HUDEP-2 (cell line): Measurements from ENCODE around the gene AKNAD1.

Experiments used
- DNase-seq, 76 experiments: peaks; one replicate each; lab custom pipeline; 2025; ENCODE audit not compliant: unreplicated experiment in 76 of 76; lab: John Stamatoyannopoulos, UW

Gene AKNAD1

GRCh38 chr1:108865316-108865910 lies 8.5 kb upstream of the AKNAD1 start:
- DNase-seq: no peak

DNA sequence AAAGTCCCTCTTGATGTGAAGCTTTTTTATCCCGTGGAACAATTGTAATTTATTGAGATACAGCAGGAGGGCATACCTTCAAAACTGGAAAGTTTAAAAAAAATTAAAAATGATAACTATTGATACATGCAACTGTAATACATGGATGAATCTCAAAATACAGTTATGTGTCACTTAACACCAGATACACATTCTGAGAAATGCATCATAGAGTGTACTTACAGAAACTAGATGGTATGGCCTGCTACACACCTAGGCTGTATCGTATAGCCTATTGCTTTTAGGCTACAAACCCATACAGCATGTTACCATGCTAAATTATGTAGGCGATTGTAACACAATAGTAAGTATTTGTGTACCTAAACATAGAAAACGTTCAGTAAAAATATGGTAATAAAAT lies 7.1 kb upstream of the AKNAD1 start:
- DNase-seq: no peak

DNA sequence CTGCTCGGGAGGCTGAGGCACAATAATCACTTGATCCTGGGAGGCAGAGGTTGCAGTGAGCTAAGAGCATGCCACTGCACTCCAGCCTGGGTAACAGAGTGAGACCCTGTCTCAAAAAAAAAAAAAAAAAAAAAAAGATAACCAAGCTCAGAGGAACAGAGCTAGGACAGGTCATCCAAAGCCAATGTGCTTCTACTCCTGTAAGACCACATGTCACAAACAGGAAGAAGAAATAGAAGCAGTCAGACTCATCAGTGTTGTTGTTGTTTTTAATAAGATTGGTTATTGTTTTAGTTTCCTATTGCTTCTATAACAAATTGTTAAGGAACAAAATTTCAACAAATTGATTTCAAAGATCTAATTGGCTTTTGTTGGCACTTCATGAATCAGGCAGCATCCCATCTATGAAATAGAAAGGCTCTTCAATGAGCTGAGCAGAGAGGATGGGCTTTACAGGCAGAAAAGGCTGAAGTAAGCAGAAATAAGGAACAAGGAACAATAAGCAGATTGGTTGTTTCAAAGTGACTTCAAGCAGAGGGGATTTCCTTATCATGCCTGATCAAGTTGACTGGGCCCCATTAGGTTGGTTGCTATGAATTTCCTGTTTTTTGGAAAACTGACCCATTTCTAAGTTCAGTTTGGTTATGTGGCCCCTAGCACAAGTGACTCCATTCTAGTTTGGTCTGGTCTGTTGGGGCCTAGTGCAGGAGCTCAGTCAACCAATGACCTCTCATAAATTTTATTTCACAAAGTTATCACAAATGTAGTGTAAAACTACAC lies 6.0 kb upstream of the AKNAD1 start:
- no peak for DNase-seq

- no peak for DNase-seq
Measured at GRCh38 chr1:108862017-108862610, 5.2 kb upstream of the AKNAD1 start.

GRCh38 chr1:108861566-108861965 lies 4.7 kb upstream of the AKNAD1 start:
- no peak for DNase-seq

DNA sequence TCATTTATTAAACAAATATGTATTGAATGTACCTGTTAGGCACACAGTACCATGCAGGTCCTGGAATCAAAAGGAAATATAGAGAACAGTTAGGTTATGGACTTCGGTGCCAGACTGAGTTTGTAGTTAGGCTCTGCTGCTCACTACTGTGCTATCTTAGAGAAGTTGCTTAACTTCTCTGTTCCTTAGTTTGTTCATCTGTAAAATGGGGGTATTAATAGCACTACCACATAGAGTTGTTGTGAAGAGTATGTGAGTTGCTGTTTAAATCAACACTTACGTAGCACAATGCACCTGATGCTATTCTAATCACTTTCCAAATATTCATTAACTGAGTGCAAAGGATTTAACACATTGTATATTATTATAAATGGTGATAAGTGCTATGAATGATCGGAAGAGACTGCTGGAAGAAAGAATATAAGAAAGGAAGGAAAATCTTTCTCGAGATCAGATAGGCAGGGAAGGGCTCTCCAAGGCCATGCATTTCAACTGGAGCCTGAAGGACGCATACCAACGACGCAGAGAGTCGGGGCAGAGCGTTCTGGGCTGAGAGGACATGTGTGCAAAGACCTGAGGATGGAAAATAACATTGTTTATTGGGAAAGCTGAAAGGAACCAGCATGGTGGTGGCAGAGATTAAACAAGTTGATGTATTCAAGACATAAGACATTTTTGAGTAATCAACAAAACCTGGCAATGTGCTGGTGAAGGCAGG lies 3.5 kb upstream of the AKNAD1 start:
- DNase-seq: no peak

GRCh38 chr1:108858230-108858950 lies 1.5 kb upstream of the AKNAD1 start:
- no peak for DNase-seq

- DNase-seq: no peak
Measured at GRCh38 chr1:108854221-108855019, 2.5 kb downstream of the AKNAD1 start.

DNA sequence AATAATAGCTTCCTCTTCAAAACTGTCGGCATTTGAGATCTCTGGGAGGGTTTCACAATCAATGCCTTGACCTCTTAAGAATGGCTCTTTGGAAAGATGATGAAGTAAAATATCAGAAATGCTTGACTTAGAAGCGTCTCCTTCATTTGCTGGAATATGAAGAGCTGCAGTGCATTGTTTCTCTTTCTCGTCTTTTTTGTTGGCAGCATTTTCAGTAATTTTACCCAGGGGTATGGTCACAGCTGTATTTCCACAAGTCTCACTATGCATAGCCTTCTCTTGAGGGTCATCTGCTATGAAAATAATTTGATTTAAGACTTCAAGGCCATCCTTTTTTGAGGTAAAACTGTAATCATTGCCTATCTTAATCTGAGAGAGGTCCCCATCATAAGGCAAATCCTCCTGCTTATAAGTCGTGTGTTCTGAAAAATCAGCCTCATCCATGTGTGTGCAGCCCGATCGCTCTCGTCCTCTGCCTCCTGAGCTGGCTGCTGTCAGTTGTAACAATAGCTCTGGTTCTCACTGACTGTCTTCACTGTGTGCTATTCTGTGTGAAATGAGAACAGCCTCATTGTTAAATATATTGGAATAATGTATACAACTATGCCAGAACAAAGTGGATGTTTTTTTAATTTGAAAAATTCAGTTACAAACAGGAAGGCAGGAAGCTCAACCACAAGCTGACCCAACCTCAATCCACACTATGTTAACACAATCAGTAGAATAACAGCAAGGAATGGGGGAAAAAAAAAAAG lies 4.5 kb downstream of the AKNAD1 start:
- no peak for DNase-seq

DNA sequence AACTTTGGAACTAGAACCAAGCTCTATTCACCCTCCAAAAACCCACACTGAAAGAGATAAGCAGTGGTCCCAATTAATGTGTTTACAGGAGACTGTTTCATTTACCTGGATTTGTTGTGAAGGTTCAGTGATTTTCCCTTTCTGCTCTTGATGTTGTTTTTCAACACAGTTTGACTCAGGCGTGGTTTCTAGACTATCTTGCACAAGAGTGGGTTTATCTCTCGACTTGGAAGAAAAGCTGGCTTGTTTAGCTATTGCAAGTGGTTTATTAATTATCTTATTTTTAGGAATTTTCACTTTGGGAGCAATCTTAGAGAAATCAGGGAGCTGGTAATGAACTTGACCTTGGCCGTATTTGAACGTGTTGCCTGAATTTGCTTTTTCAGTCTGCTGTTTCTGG lies 5.3 kb downstream of the AKNAD1 start:
- DNase-seq: no peak

GRCh38 chr1:108850929-108851328 lies 6.0 kb downstream of the AKNAD1 start:
- no peak for DNase-seq

DNA sequence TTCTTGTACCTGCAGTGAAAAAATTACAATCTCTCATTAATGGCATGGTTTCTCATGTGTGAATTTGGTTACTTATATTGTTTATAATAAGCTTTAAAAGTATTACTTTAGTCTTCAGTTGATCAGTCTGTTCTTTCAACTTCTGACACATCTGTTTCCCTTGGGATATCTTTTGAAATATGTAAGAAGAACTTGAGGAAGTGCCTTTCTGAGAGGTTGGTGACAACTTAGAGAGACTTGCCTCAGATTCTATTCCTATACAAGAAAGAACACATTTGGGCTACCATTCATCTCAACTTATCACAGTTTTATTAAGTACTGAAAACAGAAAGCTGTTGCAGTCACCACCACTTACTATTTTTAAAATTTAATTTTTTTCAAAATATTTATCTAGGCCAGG lies 8.1 kb downstream of the AKNAD1 start:
- no peak for DNase-seq

- DNase-seq: no peak
Measured at GRCh38 chr1:108847494-108847893, 9.4 kb downstream of the AKNAD1 start.

DNA sequence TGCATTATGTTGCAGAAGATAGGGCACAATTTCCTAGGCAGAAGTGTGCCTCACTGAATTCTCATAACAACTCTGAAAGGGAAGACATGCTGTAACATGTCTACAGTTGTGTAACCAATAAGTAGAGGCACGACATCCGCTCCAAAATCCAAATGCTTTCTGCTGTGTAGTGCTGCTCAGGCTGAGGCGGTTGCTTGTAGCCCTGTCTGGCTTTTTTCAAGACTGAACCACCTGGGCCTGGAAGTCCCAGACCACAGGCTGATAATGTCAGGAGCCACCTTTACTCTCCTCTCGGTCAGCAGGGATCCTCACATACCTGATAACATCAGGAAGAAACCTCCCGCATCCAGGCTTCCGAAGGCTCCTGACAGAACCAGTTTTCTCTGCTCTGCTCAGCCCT lies 10.9 kb downstream of the AKNAD1 start:
- DNase-seq: no peak

DNA sequence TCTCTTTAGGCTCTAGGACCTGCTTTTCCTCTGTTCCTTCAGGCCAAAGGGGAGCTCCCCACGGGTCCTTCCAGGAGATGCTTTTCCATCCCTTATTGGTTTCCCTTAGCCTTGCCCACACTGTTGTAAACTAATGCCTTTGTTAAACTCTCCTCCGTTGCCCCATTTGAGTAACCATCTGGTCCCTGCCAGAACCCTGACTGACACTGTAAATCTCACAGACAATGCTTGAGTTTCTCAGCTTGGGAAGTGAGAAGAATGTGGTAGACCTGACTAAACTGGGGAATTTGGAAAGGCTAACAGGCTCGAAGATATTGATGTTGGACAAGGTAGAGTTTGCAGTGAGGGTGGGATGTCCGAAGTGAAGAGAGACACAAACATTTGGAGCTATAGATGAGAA lies 11.4 kb downstream of the AKNAD1 start:
- no peak for DNase-seq

DNA sequence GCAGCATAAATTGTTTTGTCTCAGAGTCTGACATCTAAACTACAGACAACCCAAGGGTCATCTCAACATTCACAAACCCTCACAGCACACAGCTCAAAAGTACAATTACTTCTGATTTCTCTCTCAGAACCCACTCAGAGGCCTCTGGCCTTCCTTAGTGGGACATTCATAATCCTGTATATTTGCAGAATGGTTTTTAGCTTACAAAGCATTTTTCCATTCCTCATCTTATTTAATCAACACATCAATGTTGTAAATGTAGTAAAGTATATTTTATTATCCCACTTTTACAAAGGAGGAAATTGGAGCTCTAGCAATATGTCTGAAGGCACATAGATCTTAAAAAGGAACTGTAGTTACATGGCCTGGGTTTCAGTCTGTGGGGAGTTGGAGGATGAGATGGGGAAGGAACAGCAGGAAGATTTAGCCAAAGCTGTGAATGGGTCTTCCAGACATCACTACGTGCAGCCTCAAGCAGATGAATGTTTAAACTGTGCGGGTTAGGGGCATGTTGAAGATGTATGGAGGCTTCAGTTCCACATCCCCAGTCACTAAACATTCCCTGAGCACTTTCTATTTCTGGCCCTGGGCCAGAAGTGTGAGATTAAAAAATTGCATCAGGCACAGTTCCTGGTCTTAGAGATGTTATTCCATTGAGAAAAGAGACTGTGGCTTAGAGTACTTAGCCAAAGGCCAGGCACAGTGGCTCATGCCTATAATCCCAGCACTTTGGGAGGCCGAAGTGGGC lies 13.3 kb downstream of the AKNAD1 start:
- no peak for DNase-seq

DNA sequence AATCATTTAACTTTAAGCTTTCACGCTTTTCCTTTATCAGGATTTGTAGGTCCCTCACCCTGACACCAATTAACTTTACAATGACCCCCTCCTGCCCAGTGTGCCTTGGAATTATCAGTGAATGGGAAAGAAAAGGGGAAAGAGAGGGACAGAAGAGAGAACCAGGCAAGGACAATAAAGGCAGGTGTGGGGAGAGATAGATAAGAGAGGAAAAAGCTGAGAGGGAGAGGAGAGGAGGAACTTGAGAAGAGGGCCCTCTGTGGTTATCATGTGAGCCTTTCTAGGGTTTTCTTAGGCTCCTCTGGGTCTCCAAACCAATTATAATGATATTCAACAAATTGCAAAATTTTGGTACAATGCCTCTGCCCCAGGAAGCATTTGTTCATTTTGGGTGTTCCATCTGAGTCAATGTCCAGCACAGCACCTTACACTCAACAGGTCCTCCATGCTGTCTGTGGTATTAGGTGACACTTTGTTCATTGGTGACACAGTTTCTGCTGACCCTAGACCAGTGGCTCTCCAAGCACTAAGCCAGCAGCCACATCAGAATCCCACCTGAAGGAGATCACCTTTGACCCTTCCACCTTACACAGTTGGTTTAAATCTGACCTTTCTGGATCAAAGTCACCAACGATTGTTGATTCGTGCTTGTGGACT lies 14.2 kb downstream of the AKNAD1 start:
- DNase-seq: no peak

GRCh38 chr1:108841703-108842102 lies 15.2 kb downstream of the AKNAD1 start:
- no peak for DNase-seq
